GM23248 (cell line): Measurements from ENCODE around the gene CCT5.
"Not testable (repeated sequence)": the region's sequence is repeated elsewhere in the genome, so short reads cannot be mapped to it uniquely, and the experiment has no call there.

Experiments used
- EZH2 ChIP-seq: fragments of 200-600 bp; sonication (generic); IDR thresholded peaks from 2 replicates; pipeline ENCODE4 v1.6.1; 2018; ENCODE audit warnings: antibody characterized with exemption, mild to moderate bottlenecking; ENCODE audit not compliant: insufficient read depth, poor library complexity, severe bottlenecking
- EZH2phosphoT487 ChIP-seq: fragments of 200-600 bp; sonication (generic); IDR thresholded peaks from 2 replicates; pipeline ENCODE4 v1.6.1; 2018; ENCODE audit warnings: antibody characterized with exemption, moderate library complexity, mild to moderate bottlenecking, low read depth; ENCODE audit not compliant: insufficient read depth

- not testable (repeated sequence) for TF ChIP-seq EZH2, EZH2phosphoT487
Observed at GRCh38 chr5:10285362-10285761, 35.3 kb downstream of the CCT5 start.
